ENCODE measurements around the gene B4GALT6. TPM values are rescaled to one million over a fixed set of nuclear protein-coding genes. Genes with fewer than 3 reads are reported as not detected.

B4GALT6 gene
- total and polyA plus RNA-seq, 10 of the 15 experiments (the other 5 are each of a cell fraction or from before 2014, with no cell fraction given) = 11.9 to 47.4 (median 18.0) TPM

GRCh38 chr18:31707815-31708214 is 23.4 kb upstream of the B4GALT6 start (continued):
- TF ChIP-seq, protein P1, sequence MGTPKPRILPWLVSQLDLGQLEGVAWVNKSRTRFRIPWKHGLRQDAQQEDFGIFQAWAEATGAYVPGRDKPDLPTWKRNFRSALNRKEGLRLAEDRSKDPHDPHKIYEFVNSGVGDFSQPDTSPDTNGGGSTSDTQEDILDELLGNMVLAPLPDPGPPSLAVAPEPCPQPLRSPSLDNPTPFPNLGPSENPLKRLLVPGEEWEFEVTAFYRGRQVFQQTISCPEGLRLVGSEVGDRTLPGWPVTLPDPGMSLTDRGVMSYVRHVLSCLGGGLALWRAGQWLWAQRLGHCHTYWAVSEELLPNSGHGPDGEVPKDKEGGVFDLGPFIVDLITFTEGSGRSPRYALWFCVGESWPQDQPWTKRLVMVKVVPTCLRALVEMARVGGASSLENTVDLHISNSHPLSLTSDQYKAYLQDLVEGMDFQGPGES (IDR thresholded peaks at IDR 0.05) = no peak
- no peak for TF ChIP-seq ZZZ3 (IDR thresholded peaks at IDR 0.05; ENCODE audit: control insufficient read depth, insufficient read length, low read depth)
- TF ChIP-seq SPI1 (IDR thresholded peaks at IDR 0.05; ENCODE audit: borderline replicate concordance, insufficient read depth, low read depth, low read length) = no peak
- TF ChIP-seq JUND (IDR thresholded peaks at IDR 0.05; ENCODE audit: low read depth, low read length) = no peak
- no peak for TF ChIP-seq PKNOX1 (IDR thresholded peaks at IDR 0.05)

- TF ChIP-seq TBL1XR1 (IDR thresholded peaks at IDR 0.05; ENCODE audit: low read depth, low read length) = no peak
- no peak for TF ChIP-seq TARDBP (IDR thresholded peaks at IDR 0.05; ENCODE audit: borderline replicate concordance)
- TF ChIP-seq RUNX3 (IDR thresholded peaks at IDR 0.05; ENCODE audit: low read length) = no peak
- TF ChIP-seq WRNIP1 (IDR thresholded peaks at IDR 0.05; ENCODE audit: borderline replicate concordance, low read depth, low read length) = no peak
- TF ChIP-seq BACH1 (IDR thresholded peaks at IDR 0.05; ENCODE audit: borderline replicate concordance) = no peak
- TF ChIP-seq, protein P2, sequence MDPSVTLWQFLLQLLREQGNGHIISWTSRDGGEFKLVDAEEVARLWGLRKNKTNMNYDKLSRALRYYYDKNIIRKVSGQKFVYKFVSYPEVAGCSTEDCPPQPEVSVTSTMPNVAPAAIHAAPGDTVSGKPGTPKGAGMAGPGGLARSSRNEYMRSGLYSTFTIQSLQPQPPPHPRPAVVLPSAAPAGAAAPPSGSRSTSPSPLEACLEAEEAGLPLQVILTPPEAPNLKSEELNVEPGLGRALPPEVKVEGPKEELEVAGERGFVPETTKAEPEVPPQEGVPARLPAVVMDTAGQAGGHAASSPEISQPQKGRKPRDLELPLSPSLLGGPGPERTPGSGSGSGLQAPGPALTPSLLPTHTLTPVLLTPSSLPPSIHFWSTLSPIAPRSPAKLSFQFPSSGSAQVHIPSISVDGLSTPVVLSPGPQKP (IDR thresholded peaks at IDR 0.05; ENCODE audit: low read depth, low read length) = no peak
- TF ChIP-seq RCOR1 (conservative IDR thresholded peaks at IDR 0.05; ENCODE audit: low read depth, low read length) = no peak
- TF ChIP-seq EGR1 (IDR thresholded peaks at IDR 0.05; ENCODE audit: borderline replicate concordance in 1 of 2, low read depth in 2 of 2, low read length in 2 of 2) = no peak
- no peak for TF ChIP-seq IKZF2 (IDR thresholded peaks at IDR 0.05)
- no peak for TF ChIP-seq MTA3 (IDR thresholded peaks at IDR 0.05; ENCODE audit: borderline replicate concordance, low read length)
- TF ChIP-seq CEBPB (IDR thresholded peaks at IDR 0.05; ENCODE audit: borderline replicate concordance in 1 of 2, low read depth in 2 of 2, low read length in 2 of 2) = no peak
- TF ChIP-seq POLR2A (IDR thresholded peaks at IDR 0.05; ENCODE audit: low read depth, low read length) = no peak
- TF ChIP-seq CREB1 (IDR thresholded peaks at IDR 0.05; ENCODE audit: low read depth) = no peak
- no peak for TF ChIP-seq LARP7 (IDR thresholded peaks at IDR 0.05)
- TF ChIP-seq BMI1 (IDR thresholded peaks at IDR 0.05; ENCODE audit: borderline replicate concordance) = no peak
- no peak for TF ChIP-seq MEF2B (IDR thresholded peaks at IDR 0.05; ENCODE audit: partially characterized antibody, poor library complexity, severe bottlenecking)
- FAIRE-seq = no peak
- ATAC-seq = no peak
- ChIA-PET CTCF (interaction anchor here (1.4 to 2.7 kb wide), 4 partner anchors 10 to 146 kb away, joined by 4 to 19 read pairs (median 8); no protein-coding TSS in a partner anchor), SMC1A (ENCODE audit: uncharacterized antibody, unreplicated experiment) (interaction anchor here (0.6 to 1.4 kb wide), 4 partner anchors 13 to 158 kb away, joined by 3 to 6 read pairs (median 3); no protein-coding TSS in a partner anchor), RAD21 (ENCODE audit: unreplicated experiment) (no interaction called here), POLR2A (no interaction called here)
- Histone ChIP-seq H3K9me3 (replicated peaks; ENCODE audit: control insufficient read depth, insufficient read depth, low read length) (no peaks in the 10 kb centered on the region; the same call in 1 of the 3 replicates), H4K20me1 (ENCODE audit: control insufficient read depth, insufficient read depth) (no peaks in the 10 kb centered on the region), H3K4me1 (ENCODE audit: control insufficient read depth, insufficient read depth, low read length) (no peaks in the 10 kb centered on the region), H3K36me3 (ENCODE audit: control insufficient read depth in 2 of 2, insufficient read depth in 2 of 2, low read length in 1 of 2) (no peaks in the 10 kb centered on the region), H2AFZ (ENCODE audit: control insufficient read depth, low read depth, low read length) (no peak overlapping the region), H3K9ac (ENCODE audit: control insufficient read depth, insufficient read depth, low read length) (no peak overlapping the region), H3K4me2 (ENCODE audit: control insufficient read depth, insufficient read depth) (no peak overlapping the region), H3K27me3 (replicated peaks in 1 of 2; ENCODE audit: control insufficient read depth in 2 of 2, insufficient read depth in 2 of 2, low read length in 1 of 2) (no peaks in the 10 kb centered on the region), H3K27ac (ENCODE audit: control insufficient read depth, insufficient read depth) (no peak overlapping the region), H3K79me2 (ENCODE audit: control insufficient read depth, insufficient read depth, low read length) (no peaks in the 10 kb centered on the region), H3K4me3 (no peak overlapping the region)
- no peak for DNase-seq (ENCODE audit: low read depth, low spot score)
- no TSS peak for BruUV-seq (replicated peaks)
- WGBS (ENCODE audit: insufficient coverage, insufficient replicate concordance, low lambda C conversion rate, missing lambda C conversion rate) = 95% methylated on average over 3 of the region's 3 CpGs
- in situ Hi-C loops (cut with MboI) (no loop called here), intact Hi-C loops (cut with micrococcal nuclease; ENCODE audit: unreplicated experiment) (no loop called here)
Observed at GRCh38 chr18:31702449-31702848, 18.1 kb upstream of the B4GALT6 start.
